Activated CD8-positive, alpha-beta memory T cell treated with anti-CD3 and anti-CD28 coated beads, Interleukin-2, amount 50 U/mL, for 48 hours (primary cell): ENCODE data around the gene RIOK2.
"Not testable (repeated sequence)": the region's sequence is repeated elsewhere in the genome, so short reads cannot be mapped to it uniquely, and the experiment has no call there.

Source experiments
- DNase-seq: peaks from one replicate; pipeline ENCODE4 v3.0.0-alpha.2; 2020

RIOK2 gene

DNA sequence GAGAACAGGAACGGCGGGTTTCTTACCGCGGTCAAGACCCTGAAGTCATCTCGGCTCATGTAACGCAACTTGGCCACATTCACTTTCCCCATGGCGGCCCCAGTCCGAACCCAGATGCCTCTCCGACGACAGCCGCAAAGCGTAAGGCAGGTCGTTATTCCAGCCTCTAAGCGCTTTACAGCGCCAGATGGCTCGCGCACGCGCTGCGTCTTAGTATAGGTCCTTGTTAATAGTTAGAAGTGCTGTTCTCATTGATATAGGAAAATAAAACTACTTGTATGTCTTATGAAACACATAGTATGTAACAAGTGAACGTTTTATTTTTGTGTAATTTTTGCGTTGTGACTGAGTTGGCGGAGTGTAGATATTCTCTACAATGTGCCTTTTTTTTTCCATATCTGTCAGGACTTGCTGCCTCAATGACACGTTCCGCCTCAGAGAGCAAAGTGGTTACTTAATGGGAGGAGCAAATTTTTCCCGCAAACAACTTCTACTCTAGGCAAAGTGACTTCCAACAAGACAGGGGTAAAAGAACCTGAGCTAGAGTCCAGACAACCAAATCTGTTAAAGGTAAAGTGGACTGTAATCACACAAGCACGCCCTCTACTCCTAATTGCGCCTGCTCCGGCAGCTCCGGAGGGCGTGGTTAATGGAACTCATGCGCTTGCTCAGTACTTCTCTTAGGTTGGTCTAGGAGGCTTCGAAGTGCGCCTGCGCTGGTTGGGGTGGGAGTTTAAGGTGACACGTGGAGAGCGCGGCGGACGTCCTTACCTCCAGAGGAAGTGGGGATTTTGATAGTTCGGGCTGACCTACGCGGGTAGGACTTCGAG, at the start of gene RIOK2:
Gene RIOK2, minus strand, starts transcription at position 148 of the 830 bp plus-strand sequence. Its CDS starts 56 bp downstream, at position 92.
- DNase-seq: peak; percentile 93

- DNase-seq: no peak
Observed at GRCh38 chr5:97231025-97231636, 48.1 kb upstream of the RIOK2 start.

- DNase-seq: no peak
Observed at GRCh38 chr5:97229688-97230285, 46.7 kb upstream of the RIOK2 start.

DNA sequence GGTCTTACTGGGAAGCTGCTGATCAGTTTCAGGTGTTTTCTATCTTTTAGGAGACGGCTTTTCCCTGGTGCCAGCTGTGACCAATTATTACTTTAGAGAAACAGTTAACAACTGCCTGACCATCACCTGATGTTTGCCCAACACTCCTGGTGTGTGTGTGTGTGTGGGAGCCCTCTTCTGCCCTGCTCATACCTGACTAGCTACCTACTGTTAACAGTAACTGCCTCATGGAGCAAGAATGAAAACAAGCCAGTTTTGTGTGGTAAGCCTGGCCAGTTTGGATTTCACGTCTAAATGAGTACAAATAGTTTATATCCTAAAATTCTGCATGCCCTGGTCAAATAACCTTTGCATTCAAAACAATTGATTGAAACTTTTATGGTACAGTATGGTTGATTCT, 46.1 kb upstream of the RIOK2 start:
- no peak for DNase-seq

GRCh38 chr5:97225222-97225621, 42.2 kb upstream of the RIOK2 start:
- DNase-seq: no peak

DNA sequence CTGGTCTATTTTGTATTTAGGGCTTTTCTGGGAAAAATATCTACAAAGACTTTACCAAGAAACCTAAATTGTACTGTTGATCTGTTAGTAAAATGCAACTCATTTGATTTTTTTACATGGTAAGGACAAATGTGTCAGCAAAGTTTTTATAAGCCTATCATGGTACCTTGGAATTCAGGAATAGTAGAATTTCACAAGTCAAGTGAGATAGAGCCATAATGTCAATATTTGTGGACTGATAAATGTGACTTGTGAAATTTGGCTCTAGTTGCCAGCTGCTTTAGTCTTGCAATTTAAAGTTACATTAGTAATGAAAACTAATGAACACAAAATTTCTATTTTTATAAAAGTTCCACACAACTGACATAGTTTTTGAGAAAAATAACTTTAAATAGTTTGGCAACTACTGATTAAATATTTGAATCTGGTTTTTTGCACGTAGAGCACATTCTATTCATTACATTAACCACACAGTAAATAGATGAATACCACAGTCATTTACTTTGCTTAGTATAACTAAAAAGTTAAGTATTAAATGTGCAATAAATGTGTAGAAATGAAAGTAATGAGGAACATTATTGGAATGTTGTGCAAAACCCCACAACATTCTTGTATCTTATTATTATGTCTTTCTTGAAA, 41.2 kb upstream of the RIOK2 start:
- no peak for DNase-seq

GRCh38 chr5:97223596-97223995, 40.5 kb upstream of the RIOK2 start:
- DNase-seq: no peak

DNA sequence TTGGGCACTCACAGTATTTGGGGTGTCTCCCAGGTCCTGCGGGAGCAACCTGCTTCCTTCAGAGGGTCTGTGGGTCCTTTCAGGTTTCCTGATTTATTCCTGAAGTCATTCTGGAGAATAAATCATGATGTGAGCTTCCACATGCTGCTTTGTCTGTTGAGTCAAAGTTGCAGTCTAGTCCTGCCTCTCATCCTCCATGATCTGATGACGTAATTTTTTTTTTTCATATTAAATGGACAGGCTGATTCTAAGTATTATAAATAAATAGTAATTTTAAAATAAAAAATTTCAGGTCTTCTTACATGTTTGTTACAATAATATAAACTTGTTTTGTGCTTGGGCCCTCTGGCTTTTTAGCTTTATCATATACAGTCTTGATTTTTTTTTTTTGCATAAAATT, 26.3 kb upstream of the RIOK2 start:
- no peak for DNase-seq

DNA sequence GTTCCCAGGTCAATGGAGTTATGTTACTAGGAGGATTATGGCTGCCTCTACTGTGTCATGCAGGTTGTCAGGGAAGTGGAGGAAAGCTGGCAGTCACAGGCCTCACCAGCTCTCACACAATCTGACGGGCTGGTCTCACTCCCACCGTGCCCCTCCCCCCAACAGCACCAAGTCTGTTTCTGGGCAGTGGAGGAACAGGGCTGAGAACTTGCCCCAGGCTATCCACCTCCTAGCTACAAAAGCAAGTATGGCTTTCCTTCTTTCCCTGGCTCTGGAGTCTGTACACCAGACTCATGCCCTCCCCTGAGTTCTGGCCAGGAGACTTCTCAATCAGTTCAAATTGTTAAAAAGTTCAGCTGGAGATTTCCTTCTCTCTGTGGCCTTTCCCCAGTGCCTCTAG, 25.7 kb upstream of the RIOK2 start:
- DNase-seq: no peak

GRCh38 chr5:97208184-97208713, 25.2 kb upstream of the RIOK2 start:
- DNase-seq: no peak

- DNase-seq: no peak
Observed at GRCh38 chr5:97194366-97194765, 11.3 kb upstream of the RIOK2 start.

GRCh38 chr5:97193355-97193688, 10.3 kb upstream of the RIOK2 start:
- no peak for DNase-seq

GRCh38 chr5:97192580-97193354, 9.7 kb upstream of the RIOK2 start:
- DNase-seq: no peak

GRCh38 chr5:97191893-97192292, 8.8 kb upstream of the RIOK2 start:
- DNase-seq: no peak

- not testable (repeated sequence) for DNase-seq
Observed at GRCh38 chr5:97189523-97189922, 6.5 kb upstream of the RIOK2 start.

DNA sequence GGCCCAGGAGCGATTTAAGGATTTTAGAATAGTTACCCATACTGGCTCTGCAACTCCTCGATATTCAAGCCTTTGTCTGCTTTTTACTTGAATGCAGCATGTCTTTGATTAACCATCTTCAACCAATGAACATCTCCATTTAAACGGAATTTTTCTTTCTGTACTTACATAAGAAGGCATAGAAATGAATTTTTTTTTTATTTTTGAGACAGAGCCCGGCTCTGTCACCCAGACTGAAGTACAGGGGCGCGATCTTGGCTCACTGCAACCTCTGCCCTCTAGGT, 825 bp upstream of the RIOK2 start:
- no peak for DNase-seq

DNA sequence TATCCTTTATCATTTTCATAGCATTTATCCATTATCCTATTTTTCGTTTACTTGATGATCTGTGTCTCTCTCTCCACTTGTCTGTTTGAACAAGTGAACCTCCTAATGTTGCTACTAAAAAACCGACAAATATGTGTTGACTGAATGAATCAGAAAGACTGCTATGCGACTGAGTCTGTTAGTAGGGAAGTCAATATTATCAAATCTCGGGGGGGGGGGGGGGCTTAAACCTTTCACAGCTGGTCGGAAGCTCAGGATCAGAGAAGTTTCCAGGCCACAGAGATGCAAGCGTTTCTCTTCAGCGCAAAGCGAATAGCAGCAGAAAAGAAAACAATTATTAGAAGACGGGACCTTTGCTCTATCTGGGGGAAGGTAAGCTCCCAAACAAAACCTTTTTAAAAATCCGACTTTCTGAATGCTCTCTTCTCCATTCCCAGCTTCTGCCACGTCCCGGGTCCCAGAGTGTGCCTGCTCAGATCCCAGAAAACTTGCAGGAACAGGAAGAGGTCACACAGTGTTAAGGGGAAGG, 412 bp downstream of the RIOK2 start:
- DNase-seq: no peak

GRCh38 chr5:97181856-97182545, 1.0 kb downstream of the RIOK2 start:
- DNase-seq: no peak

DNA sequence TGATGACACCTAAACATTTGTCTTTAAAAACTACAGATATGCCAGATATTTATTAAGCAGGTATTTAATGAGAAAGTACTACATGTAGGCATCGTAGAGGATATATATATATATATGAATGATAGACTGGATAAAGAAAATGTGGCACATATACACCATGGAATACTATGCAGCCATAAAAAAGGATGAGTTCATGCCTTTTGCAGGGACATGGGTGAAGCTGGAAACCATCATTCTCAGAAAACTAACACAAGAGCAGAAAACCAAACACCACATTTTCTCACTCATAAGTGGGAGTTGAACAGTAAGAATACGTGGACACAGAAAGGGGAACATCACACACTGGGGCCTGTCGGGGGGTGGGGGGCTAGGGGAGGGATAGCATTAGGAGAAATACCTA, 3.6 kb downstream of the RIOK2 start:
- DNase-seq: not testable (repeated sequence)

DNA sequence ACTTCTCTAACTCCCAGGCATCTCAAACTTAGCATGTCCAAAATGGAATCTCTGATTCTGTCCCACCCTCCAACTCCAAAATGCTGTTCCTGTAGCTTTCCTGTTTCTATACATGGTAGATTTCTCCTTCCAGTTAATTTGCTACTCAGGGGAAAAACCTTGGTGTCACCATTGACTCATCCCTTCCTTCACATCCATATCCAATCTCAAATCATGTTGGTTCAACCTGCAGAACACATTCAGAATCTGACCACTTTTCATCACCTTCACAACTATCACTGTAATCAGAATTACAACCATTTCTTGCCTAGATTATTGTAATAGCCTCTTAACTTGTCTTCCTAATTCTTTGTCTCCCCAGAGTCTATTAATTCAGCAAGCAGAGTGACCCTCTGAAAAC, 10.8 kb downstream of the RIOK2 start:
- no peak for DNase-seq

DNA sequence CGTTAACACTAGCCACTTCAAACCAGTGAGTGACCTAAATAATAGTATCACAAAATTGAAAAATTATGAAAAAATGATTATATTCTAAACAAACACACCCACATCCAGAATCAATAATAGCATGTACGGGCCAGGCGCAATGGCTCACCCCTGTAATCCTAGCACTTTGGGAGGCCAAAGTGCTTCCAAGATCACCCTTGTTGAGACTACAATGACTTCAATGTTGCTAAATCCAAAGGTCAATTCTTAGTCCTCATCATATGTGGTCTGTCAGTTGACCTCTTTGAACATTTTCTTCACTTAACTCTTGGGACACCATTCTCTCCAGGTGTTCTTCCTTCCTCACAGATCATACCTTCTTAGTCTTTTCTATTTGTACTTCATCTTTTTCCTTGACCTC, 11.3 kb downstream of the RIOK2 start:
- DNase-seq: no peak

- no peak for DNase-seq
Observed at GRCh38 chr5:97167435-97167834, 15.6 kb downstream of the RIOK2 start.
